ENCODE results near the gene ELMO1. TPM values are rescaled to one million over a fixed set of nuclear protein-coding genes. Genes with fewer than 3 reads are reported as not detected.

ELMO1 gene
- polyA plus RNA-seq, 2 of the 4 experiments (the other 2 are of a cell fraction), result 2.3 to 6.1 TPM

DNA sequence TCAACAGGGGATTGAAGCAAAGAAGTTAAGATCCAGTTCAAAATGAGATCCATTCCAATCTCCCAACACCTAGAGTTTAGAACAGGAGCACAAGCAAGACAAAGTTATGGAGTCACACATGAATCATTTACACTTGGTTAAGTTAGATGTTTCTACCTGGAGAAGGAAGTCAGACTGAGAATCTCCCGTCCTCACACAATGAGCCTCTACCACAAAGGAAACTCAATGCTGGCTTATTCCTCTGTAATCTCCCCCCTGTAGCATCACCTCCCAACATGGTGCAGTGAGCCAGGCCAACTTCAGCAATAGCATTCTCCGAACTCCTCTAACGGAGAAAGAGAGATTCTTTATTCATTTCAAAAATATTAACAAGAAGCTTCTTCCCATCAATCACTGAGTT, 82.2 kb downstream of the ELMO1 start:
- POLR2A ChIA-PET, result interaction anchor here (0.6 kb wide), 1 partner anchor 74 kb away, joined by 4 read pairs; no protein-coding TSS in a partner anchor
- Histone ChIP-seq H3K4me1 (0 out of 3 replicates have a peak, but pooled peaks cover 3% of the 10 kb centered on the region), H3K4me2 (no peak overlapping the region), H3K4me3 (no peak overlapping the region), H3K27ac (no peak overlapping the region), H3K9me3 (no peaks in the 10 kb centered on the region)
- TF ChIP-seq, protein P1, sequence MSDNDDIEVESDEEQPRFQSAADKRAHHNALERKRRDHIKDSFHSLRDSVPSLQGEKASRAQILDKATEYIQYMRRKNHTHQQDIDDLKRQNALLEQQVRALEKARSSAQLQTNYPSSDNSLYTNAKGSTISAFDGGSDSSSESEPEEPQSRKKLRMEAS (IDR thresholded peaks at IDR 0.05), result no peak
- TF ChIP-seq HDAC2 (IDR thresholded peaks at IDR 0.05), result no peak
- TF ChIP-seq RARB (CRISPR knock-in tag; IDR thresholded peaks at IDR 0.05), result no peak
- no peak for TF ChIP-seq MAZ (IDR thresholded peaks at IDR 0.05; ENCODE audit: borderline replicate concordance, low read depth, low read length)
- TF ChIP-seq CBX8 (IDR thresholded peaks at IDR 0.05), result no peak
- no peak for TF ChIP-seq RNF2 (IDR thresholded peaks at IDR 0.05; ENCODE audit: borderline replicate concordance, low read depth)
- no peak for TF ChIP-seq EHF (CRISPR knock-in tag; IDR thresholded peaks at IDR 0.05)
- TF ChIP-seq TP53 (CRISPR knock-in tag; IDR thresholded peaks at IDR 0.05), result no peak
- TF ChIP-seq, protein P2, sequence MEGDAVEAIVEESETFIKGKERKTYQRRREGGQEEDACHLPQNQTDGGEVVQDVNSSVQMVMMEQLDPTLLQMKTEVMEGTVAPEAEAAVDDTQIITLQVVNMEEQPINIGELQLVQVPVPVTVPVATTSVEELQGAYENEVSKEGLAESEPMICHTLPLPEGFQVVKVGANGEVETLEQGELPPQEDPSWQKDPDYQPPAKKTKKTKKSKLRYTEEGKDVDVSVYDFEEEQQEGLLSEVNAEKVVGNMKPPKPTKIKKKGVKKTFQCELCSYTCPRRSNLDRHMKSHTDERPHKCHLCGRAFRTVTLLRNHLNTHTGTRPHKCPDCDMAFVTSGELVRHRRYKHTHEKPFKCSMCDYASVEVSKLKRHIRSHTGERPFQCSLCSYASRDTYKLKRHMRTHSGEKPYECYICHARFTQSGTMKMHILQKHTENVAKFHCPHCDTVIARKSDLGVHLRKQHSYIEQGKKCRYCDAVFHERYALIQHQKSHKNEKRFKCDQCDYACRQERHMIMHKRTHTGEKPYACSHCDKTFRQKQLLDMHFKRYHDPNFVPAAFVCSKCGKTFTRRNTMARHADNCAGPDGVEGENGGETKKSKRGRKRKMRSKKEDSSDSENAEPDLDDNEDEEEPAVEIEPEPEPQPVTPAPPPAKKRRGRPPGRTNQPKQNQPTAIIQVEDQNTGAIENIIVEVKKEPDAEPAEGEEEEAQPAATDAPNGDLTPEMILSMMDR (IDR thresholded peaks at IDR 0.05), result no peak
- TF ChIP-seq CBX2 (IDR thresholded peaks at IDR 0.05; ENCODE audit: borderline replicate concordance, low read depth), result no peak
- TF ChIP-seq BHLHE40 (IDR thresholded peaks at IDR 0.05; ENCODE audit: low read depth, low read length), result no peak
- TF ChIP-seq RFX5 (IDR thresholded peaks at IDR 0.05), result no peak
- no peak for TF ChIP-seq NPAS2 (CRISPR knock-in tag; IDR thresholded peaks at IDR 0.05; ENCODE audit: borderline replicate concordance)
- TF ChIP-seq NFE2L2 (conservative IDR thresholded peaks at IDR 0.05; ENCODE audit: low read length), result no peak
- no peak for TF ChIP-seq ZFP36 (IDR thresholded peaks at IDR 0.05; ENCODE audit: borderline replicate concordance, partially characterized antibody)
- TF ChIP-seq FOSB (CRISPR knock-in tag; IDR thresholded peaks at IDR 0.05), result no peak
- no peak for TF ChIP-seq KDM1A (IDR thresholded peaks at IDR 0.05; ENCODE audit: low read depth)
- FAIRE-seq (no peak), ATAC-seq (no peak), DNase-seq (ENCODE audit: low read depth in 1 of 2, low spot score in 1 of 2) (no peak)
- WGBS (ENCODE audit: missing lambda C conversion rate), result 72% methylated on average over 3 of the region's 3 CpGs
- CTCF ChIA-PET, result no interaction called here

DNA sequence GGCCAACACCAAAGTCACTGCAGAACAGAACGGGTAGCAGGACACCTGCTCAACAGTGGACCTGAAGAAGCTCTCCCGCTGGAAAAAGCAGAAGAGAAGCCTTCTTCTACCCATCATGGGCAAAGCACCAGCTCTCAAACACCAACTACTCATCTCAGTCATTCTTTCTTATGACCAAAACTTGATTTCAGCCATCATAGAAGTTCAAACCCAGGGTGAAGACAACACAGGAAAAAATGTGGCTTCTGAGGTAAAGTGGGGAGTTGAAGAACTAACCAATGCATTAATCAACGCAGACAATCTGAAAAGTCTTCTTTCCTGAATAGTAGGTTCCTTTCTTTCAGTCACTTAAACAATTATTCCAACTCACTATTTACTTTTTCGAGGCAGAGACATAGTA, 83.3 kb downstream of the ELMO1 start:
- ATAC-seq (no peak), DNase-seq (ENCODE audit: low read depth in 1 of 2, low spot score in 1 of 2) (no peak), FAIRE-seq (no peak)
- CTCF ChIA-PET, result no interaction called here
- no peak overlapping the region for H3K4me2 ChIP-seq
- H3K9me3 ChIP-seq, result no peaks in the 10 kb centered on the region
- no peak overlapping the region for H3K27ac ChIP-seq
- no peak overlapping the region for H3K4me3 ChIP-seq
- 0 out of 3 replicates have a peak, but pooled peaks cover 3% of the 10 kb centered on the region for H3K4me1 ChIP-seq
- POLR2A ChIA-PET, result no interaction called here
- TF ChIP-seq ZC3H11A (IDR thresholded peaks at IDR 0.05), result no peak
- TF ChIP-seq HOXB5 (CRISPR knock-in tag; IDR thresholded peaks at IDR 0.05), result no peak
- TF ChIP-seq, protein P3, sequence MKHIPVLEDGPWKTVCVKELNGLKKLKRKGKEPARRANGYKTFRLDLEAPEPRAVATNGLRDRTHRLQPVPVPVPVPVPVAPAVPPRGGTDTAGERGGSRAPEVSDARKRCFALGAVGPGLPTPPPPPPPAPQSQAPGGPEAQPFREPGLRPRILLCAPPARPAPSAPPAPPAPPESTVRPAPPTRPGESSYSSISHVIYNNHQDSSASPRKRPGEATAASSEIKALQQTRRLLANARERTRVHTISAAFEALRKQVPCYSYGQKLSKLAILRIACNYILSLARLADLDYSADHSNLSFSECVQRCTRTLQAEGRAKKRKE (CRISPR knock-in tag; IDR thresholded peaks at IDR 0.05; ENCODE audit: low read depth), result no peak
- TF ChIP-seq CEBPB (IDR thresholded peaks at IDR 0.05), result no peak
- TF ChIP-seq, protein P4, sequence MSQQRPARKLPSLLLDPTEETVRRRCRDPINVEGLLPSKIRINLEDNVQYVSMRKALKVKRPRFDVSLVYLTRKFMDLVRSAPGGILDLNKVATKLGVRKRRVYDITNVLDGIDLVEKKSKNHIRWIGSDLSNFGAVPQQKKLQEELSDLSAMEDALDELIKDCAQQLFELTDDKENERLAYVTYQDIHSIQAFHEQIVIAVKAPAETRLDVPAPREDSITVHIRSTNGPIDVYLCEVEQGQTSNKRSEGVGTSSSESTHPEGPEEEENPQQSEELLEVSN (IDR thresholded peaks at IDR 0.05; ENCODE audit: borderline replicate concordance, low read depth), result no peak
- TF ChIP-seq TFCP2L1 (CRISPR knock-in tag; IDR thresholded peaks at IDR 0.05), result no peak
- no peak for TF ChIP-seq FOXS1 (CRISPR knock-in tag; IDR thresholded peaks at IDR 0.05)
- TF ChIP-seq EHMT2 (IDR thresholded peaks at IDR 0.05; ENCODE audit: low read depth), result no peak
- TF ChIP-seq ZSCAN20 (CRISPR knock-in tag; IDR thresholded peaks at IDR 0.05), result no peak
- TF ChIP-seq POLR2AphosphoS2 (conservative IDR thresholded peaks at IDR 0.05; ENCODE audit: low read length), result no peak
- TF ChIP-seq TP53 (CRISPR knock-in tag; IDR thresholded peaks at IDR 0.05), result no peak
- no peak for TF ChIP-seq MYC (IDR thresholded peaks at IDR 0.05; ENCODE audit: borderline replicate concordance, low read length)
- TF ChIP-seq, protein P2 (IDR thresholded peaks at IDR 0.05), result no peak
- TF ChIP-seq JUNB (IDR thresholded peaks at IDR 0.05), result no peak
- 35% methylated on average over 4 of the region's 4 CpGs for WGBS (ENCODE audit: missing lambda C conversion rate)

Data from A549 (cell line).